ENCODE results near the gene ATG2A.

ATG2A gene

DNA sequence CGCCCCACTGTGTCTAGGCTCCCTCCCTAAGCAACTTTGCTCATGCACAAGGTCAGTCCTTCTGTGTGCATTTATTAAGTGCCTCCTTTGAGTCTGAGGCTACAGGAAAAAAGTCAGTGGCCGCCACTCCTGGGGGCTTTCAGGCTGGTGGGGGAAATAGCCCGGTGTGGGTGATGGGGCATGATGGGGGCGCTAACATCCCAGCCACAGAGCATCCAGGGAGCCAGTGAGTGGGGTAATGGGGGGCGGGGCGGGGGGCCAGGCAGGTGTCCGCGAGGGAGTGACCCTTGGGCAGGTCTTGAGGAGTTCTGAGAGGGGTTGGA is 28.6 kb downstream of the ATG2A start:
- POLR2A ChIA-PET: interaction anchor here (0.7 to 2.0 kb wide), 2 partner anchors 11 to 41 kb away, joined by 5 to 12 read pairs; partner anchors contain the start of gene EHD1

DNA sequence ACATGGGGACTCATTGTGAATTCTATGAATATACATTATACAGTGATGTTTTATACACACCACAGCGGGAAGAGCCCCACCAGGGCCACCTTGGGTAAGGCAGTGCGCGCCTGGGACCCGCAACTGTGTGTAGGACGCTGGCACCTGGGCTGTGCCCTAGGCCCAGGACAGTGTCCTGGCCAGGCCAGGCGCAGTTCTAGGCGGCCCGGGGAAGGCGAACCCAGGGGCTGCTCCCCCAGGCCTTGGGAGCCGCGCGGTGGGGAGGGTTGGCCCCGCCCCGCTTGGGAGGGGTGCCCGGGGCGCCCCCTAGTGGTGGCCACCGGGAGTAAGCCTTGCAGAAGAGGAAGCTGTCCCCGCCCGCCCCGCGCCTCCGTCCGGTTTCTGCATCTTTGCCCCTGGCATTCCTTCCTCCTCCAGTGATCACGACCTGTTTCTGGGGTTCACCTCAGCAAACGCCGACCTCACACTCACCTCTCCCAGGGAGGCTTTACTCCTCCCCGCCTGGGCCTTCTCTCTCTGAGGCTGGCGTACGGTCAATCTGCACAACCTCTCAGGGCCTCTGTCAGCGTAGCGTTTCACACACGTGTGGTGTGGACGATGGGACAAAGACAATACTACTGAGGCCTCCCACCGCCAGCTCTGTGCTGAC is 29.1 kb downstream of the ATG2A start:
- no peak for DNase-seq (ENCODE audit: low read depth, low spot score)
- TF ChIP-seq, protein P1, sequence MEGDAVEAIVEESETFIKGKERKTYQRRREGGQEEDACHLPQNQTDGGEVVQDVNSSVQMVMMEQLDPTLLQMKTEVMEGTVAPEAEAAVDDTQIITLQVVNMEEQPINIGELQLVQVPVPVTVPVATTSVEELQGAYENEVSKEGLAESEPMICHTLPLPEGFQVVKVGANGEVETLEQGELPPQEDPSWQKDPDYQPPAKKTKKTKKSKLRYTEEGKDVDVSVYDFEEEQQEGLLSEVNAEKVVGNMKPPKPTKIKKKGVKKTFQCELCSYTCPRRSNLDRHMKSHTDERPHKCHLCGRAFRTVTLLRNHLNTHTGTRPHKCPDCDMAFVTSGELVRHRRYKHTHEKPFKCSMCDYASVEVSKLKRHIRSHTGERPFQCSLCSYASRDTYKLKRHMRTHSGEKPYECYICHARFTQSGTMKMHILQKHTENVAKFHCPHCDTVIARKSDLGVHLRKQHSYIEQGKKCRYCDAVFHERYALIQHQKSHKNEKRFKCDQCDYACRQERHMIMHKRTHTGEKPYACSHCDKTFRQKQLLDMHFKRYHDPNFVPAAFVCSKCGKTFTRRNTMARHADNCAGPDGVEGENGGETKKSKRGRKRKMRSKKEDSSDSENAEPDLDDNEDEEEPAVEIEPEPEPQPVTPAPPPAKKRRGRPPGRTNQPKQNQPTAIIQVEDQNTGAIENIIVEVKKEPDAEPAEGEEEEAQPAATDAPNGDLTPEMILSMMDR (IDR thresholded peaks at IDR 0.05; ENCODE audit: insufficient read depth, low read length, missing control alignments): peak; percentile 97
- POLR2A ChIA-PET: interaction anchor here (0.7 to 2.0 kb wide), 2 partner anchors 11 to 40 kb away, joined by 5 to 12 read pairs; partner anchors contain the start of gene EHD1
- CTCF ChIA-PET: interaction anchor here (0.5 to 28.0 kb wide), 19 partner anchors 9 to 148 kb away, joined by 3 to 1375 read pairs (median 5); partner anchors contain the start of genes ARL2, ATG2A, CDC42BPG and EHD1
- peak overlapping the region; percentile 33 for H3K4me3 ChIP-seq (ENCODE audit: low read depth, low read length)

More for the DNA sequence above, 28.6 kb downstream of the ATG2A start:
- DNase-seq (ENCODE audit: low read depth, low spot score): no peak
- no peak overlapping the region for H3K4me3 ChIP-seq (ENCODE audit: low read depth, low read length)
- CTCF ChIA-PET: interaction anchor here (0.5 to 28.0 kb wide), 18 partner anchors 9 to 147 kb away, joined by 3 to 1375 read pairs (median 6); partner anchors contain the start of genes ARL2, ATG2A, CDC42BPG and EHD1
- TF ChIP-seq, protein P1 (IDR thresholded peaks at IDR 0.05; ENCODE audit: insufficient read depth, low read length, missing control alignments): no peak

DNA sequence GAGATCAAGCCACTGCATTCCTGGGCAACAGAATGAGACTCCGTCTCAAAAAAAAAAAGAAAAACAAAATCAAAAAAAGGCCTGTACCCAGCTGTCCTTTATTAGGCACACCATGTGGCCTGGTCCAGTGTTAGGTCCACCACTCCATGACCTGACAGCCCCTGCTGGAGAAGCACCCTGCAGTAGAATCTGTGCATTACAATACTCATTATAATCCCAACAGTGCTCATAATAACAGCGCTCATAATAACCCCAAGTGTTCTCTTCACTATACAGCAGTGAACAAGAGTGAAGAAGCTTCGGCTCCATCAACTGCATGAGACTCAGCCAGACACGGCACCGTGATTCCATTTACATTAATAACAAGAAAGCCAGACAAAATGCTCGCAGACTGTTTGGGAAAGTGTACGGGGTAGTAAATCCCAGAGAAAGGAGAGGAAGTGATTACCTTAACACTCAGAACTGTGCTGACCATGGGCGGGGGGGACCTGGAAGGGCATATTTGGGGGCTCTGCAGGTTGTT is 29.7 kb downstream of the ATG2A start:
- ChIA-PET POLR2A (interaction anchor here (2.0 kb wide), 1 partner anchor 10 kb away, joined by 12 read pairs; the partner anchor contains the start of gene EHD1), CTCF (interaction anchor here (0.8 to 28.0 kb wide), 13 partner anchors 8 to 110 kb away, joined by 3 to 1375 read pairs (median 4); partner anchors contain the start of genes ATG2A, BATF2, CDC42BPG and EHD1)
- TF ChIP-seq, protein P1 (IDR thresholded peaks at IDR 0.05; ENCODE audit: insufficient read depth, low read length, missing control alignments): no peak
- DNase-seq (ENCODE audit: low read depth, low spot score): no peak
- no peak overlapping the region for H3K4me3 ChIP-seq (ENCODE audit: low read depth, low read length)

DNA sequence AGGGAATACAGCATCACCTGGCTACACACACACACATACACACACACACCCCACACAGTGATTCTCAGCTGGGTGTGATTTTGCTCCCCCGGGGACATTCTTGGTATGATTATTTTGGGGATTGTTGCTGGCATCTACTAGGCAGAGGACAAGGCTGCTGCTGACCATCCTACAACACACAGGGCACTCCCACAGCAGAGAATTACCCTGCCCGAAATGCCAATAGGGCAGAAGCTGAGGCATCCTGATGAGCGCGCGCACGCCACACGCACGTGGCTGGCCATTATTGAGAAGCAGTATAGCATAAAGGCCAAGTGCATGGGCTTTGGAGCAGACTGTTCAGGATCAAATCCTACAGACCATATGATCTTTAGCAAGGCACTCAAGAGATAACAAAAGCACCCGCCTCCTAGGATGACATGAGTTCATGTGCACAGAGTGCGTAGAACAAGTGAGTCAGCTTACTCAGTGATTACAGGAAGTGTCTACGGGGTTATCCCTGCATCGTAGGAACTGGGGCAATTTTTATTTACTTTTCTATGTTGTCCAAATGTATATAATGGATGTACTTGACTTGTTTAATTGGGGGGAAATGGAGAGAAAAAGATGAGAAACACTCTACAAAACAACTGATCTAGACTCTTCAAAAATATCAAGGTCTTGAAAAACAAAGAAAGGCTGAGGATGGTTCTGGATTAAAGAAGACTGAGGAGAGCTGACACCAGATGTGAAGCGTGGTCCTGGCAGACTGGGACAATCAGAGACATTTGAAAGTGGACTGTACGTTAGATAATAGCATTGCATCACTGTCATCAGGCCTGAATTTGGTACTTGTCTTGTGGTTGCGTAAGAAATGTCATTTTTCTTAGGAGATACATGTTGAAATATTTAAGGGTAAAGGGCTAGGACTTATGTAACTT is 31.4 kb downstream of the ATG2A start:
- POLR2A ChIA-PET: interaction anchor here (1.1 kb wide), 1 partner anchor 38 kb away, joined by 3 read pairs; no protein-coding TSS in a partner anchor
- TF ChIP-seq, protein P1 (IDR thresholded peaks at IDR 0.05; ENCODE audit: insufficient read depth, low read length, missing control alignments): no peak
- no peak overlapping the region for H3K4me3 ChIP-seq (ENCODE audit: low read depth, low read length)
- CTCF ChIA-PET: interaction anchor here (0.6 to 28.0 kb wide), 7 partner anchors 8 to 127 kb away, joined by 3 to 1375 read pairs (median 7); partner anchors contain the start of genes CDC42BPG and EHD1
- DNase-seq (ENCODE audit: low read depth, low spot score): peak; percentile 59

DNA sequence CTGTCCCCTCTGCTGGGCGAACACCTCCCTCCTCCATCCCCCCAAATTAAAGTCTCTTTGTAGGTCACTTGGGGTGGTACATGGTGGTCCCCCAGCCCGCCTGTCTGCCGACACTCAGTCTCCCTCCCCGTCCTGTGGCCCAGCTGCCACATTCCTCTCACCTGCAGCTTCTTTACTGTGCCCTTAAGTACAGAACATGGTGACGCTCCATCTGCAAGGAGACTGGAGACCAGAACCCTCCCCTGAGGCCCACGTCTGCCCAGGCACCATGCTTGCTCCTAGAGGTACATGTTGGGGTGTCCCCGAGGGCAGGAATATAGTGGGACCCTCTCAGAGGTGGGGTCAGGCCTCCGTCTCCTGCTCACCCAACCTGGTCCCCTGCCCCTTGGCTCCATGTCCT is 33.0 kb downstream of the ATG2A start:
- ChIA-PET CTCF (interaction anchor here (3.5 to 28.0 kb wide), 2 partner anchors 10 to 32 kb away, joined by 18 to 1375 read pairs; partner anchors contain the start of gene CDC42BPG), POLR2A (no interaction called here)
- H3K4me3 ChIP-seq (ENCODE audit: low read depth, low read length): no peak overlapping the region
- TF ChIP-seq, protein P1 (IDR thresholded peaks at IDR 0.05; ENCODE audit: insufficient read depth, low read length, missing control alignments): no peak
- no peak for DNase-seq (ENCODE audit: low read depth, low spot score)

All from AG04449 (cell line).